ENCODE results near the gene TRAF7.

Gene TRAF7

GRCh38 chr16:2158262-2158638 lies 2.7 kb downstream of the TRAF7 start:
- Histone ChIP-seq H3K36me3 (ENCODE audit: control insufficient read depth in 2 of 2, insufficient read depth in 2 of 2, low read length in 2 of 2) (peaks cover 0 to under 1% of the 10 kb centered on the region in 2 donors), H3K9ac (ENCODE audit: low read length in 2 of 2) (peak overlapping the region; percentile 75 to 82), H3K4me3 (ENCODE audit: low read length in 2 of 2) (peak overlapping the region in 1 of 2 donors; percentile 70), H3K4me1 (ENCODE audit: control insufficient read depth, insufficient read depth, low read length) (peaks cover 75% of the 10 kb centered on the region), H3K27me3 (ENCODE audit: control insufficient read depth in 1 of 2, insufficient read depth in 2 of 2, low read length in 2 of 2) (no peaks in the 10 kb centered on the region), H3K9me3 (ENCODE audit: control insufficient read depth in 2 of 2, low read length in 2 of 2) (no peaks in the 10 kb centered on the region), H3K27ac (ENCODE audit: low read length) (peak overlapping the region; percentile 98)

- H3K9ac ChIP-seq (ENCODE audit: low read length in 2 of 2), result peak overlapping the region; percentile 82 to 86
- peaks cover 64% of the 10 kb centered on the region for H3K4me1 ChIP-seq (ENCODE audit: control insufficient read depth, insufficient read depth, low read length)
- peaks cover 0 to 4% of the 10 kb centered on the region in 2 donors for H3K36me3 ChIP-seq (ENCODE audit: control insufficient read depth in 2 of 2, insufficient read depth in 2 of 2, low read length in 2 of 2)
- H3K27me3 ChIP-seq (ENCODE audit: control insufficient read depth in 1 of 2, insufficient read depth in 2 of 2, low read length in 2 of 2), result no peaks in the 10 kb centered on the region
- no peaks in the 10 kb centered on the region for H3K9me3 ChIP-seq (ENCODE audit: control insufficient read depth in 2 of 2, low read length in 2 of 2)
- peak overlapping the region; percentile 98 for H3K27ac ChIP-seq (ENCODE audit: low read length)
- peak overlapping the region; percentile 40 to 70 for H3K4me3 ChIP-seq (ENCODE audit: low read length in 2 of 2)
These were observed 3.7 kb downstream of the TRAF7 start for GRCh38 chr16:2159175-2159838.

- Histone ChIP-seq H3K4me3 (ENCODE audit: low read length in 2 of 2) (peak overlapping the region in 1 of 2 donors; percentile 35), H3K4me1 (ENCODE audit: control insufficient read depth, insufficient read depth, low read length) (peaks cover 60% of the 10 kb centered on the region), H3K9ac (ENCODE audit: low read length in 2 of 2) (no peak overlapping the region), H3K27ac (ENCODE audit: low read length) (no peak overlapping the region), H3K36me3 (ENCODE audit: control insufficient read depth in 2 of 2, insufficient read depth in 2 of 2, low read length in 2 of 2) (peaks cover 4 to 5% of the 10 kb centered on the region in 2 donors), H3K9me3 (ENCODE audit: control insufficient read depth in 2 of 2, low read length in 2 of 2) (no peaks in the 10 kb centered on the region), H3K27me3 (ENCODE audit: control insufficient read depth in 1 of 2, insufficient read depth in 2 of 2, low read length in 2 of 2) (no peaks in the 10 kb centered on the region)
These were observed 5.5 kb downstream of the TRAF7 start for GRCh38 chr16:2160915-2161551.

- Histone ChIP-seq H3K27me3 (ENCODE audit: control insufficient read depth in 1 of 2, insufficient read depth in 2 of 2, low read length in 2 of 2) (no peaks in the 10 kb centered on the region), H3K9me3 (ENCODE audit: control insufficient read depth in 2 of 2, low read length in 2 of 2) (no peaks in the 10 kb centered on the region), H3K9ac (ENCODE audit: low read length in 2 of 2) (peak overlapping the region in 1 of 2 donors; percentile 29), H3K4me1 (ENCODE audit: control insufficient read depth, insufficient read depth, low read length) (peaks cover 52% of the 10 kb centered on the region), H3K27ac (ENCODE audit: low read length) (no peak overlapping the region), H3K36me3 (ENCODE audit: control insufficient read depth in 2 of 2, insufficient read depth in 2 of 2, low read length in 2 of 2) (peaks cover 7 to 9% of the 10 kb centered on the region in 2 donors), H3K4me3 (ENCODE audit: low read length in 2 of 2) (no peak overlapping the region)
These were observed 6.3 kb downstream of the TRAF7 start for GRCh38 chr16:2161911-2162310.

GRCh38 chr16:2162676-2163118 lies 7.1 kb downstream of the TRAF7 start:
- Histone ChIP-seq H3K4me1 (ENCODE audit: control insufficient read depth, insufficient read depth, low read length) (peaks cover 44% of the 10 kb centered on the region), H3K4me3 (ENCODE audit: low read length in 2 of 2) (no peak overlapping the region), H3K36me3 (ENCODE audit: control insufficient read depth in 2 of 2, insufficient read depth in 2 of 2, low read length in 2 of 2) (peaks cover 12 to 13% of the 10 kb centered on the region in 2 donors), H3K9ac (ENCODE audit: low read length in 2 of 2) (no peak overlapping the region), H3K27ac (ENCODE audit: low read length) (no peak overlapping the region), H3K9me3 (ENCODE audit: control insufficient read depth in 2 of 2, low read length in 2 of 2) (no peaks in the 10 kb centered on the region), H3K27me3 (ENCODE audit: control insufficient read depth in 1 of 2, insufficient read depth in 2 of 2, low read length in 2 of 2) (no peaks in the 10 kb centered on the region)

GRCh38 chr16:2163211-2163881 lies 7.8 kb downstream of the TRAF7 start:
- no peak overlapping the region for H3K27ac ChIP-seq (ENCODE audit: low read length)

GRCh38 chr16:2165861-2166260 lies 10.3 kb downstream of the TRAF7 start:
- Histone ChIP-seq H3K4me3 (ENCODE audit: low read length in 2 of 2) (no peak overlapping the region), H3K4me1 (ENCODE audit: control insufficient read depth, insufficient read depth, low read length) (peaks cover 14% of the 10 kb centered on the region), H3K27me3 (ENCODE audit: control insufficient read depth in 1 of 2, insufficient read depth in 2 of 2, low read length in 2 of 2) (no peaks in the 10 kb centered on the region), H3K9me3 (ENCODE audit: control insufficient read depth in 2 of 2, low read length in 2 of 2) (no peaks in the 10 kb centered on the region), H3K9ac (ENCODE audit: low read length in 2 of 2) (no peak overlapping the region), H3K27ac (ENCODE audit: low read length) (no peak overlapping the region), H3K36me3 (ENCODE audit: control insufficient read depth in 2 of 2, insufficient read depth in 2 of 2, low read length in 2 of 2) (peaks cover 20 to 24% of the 10 kb centered on the region in 2 donors)

More at GRCh38 chr16:2163211-2163881, 7.8 kb downstream of the TRAF7 start:
- Histone ChIP-seq H3K9me3 (ENCODE audit: control insufficient read depth in 2 of 2, low read length in 2 of 2) (no peaks in the 10 kb centered on the region), H3K4me1 (ENCODE audit: control insufficient read depth, insufficient read depth, low read length) (peaks cover 37% of the 10 kb centered on the region), H3K9ac (ENCODE audit: low read length in 2 of 2) (no peak overlapping the region), H3K36me3 (ENCODE audit: control insufficient read depth in 2 of 2, insufficient read depth in 2 of 2, low read length in 2 of 2) (peaks cover 18 to 19% of the 10 kb centered on the region in 2 donors), H3K4me3 (ENCODE audit: low read length in 2 of 2) (no peak overlapping the region), H3K27me3 (ENCODE audit: control insufficient read depth in 1 of 2, insufficient read depth in 2 of 2, low read length in 2 of 2) (no peaks in the 10 kb centered on the region)

GRCh38 chr16:2166263-2167067 lies 10.9 kb downstream of the TRAF7 start:
- Histone ChIP-seq H3K9me3 (ENCODE audit: control insufficient read depth in 2 of 2, low read length in 2 of 2) (no peaks in the 10 kb centered on the region), H3K27ac (ENCODE audit: low read length) (no peak overlapping the region), H3K4me1 (ENCODE audit: control insufficient read depth, insufficient read depth, low read length) (peaks cover 9% of the 10 kb centered on the region), H3K36me3 (ENCODE audit: control insufficient read depth in 2 of 2, insufficient read depth in 2 of 2, low read length in 2 of 2) (peaks cover 20 to 28% of the 10 kb centered on the region in 2 donors), H3K27me3 (ENCODE audit: control insufficient read depth in 1 of 2, insufficient read depth in 2 of 2, low read length in 2 of 2) (no peaks in the 10 kb centered on the region), H3K4me3 (ENCODE audit: low read length in 2 of 2) (no peak overlapping the region), H3K9ac (ENCODE audit: low read length in 2 of 2) (no peak overlapping the region)

GRCh38 chr16:2167068-2167638 lies 11.6 kb downstream of the TRAF7 start:
- Histone ChIP-seq H3K9ac (ENCODE audit: low read length in 2 of 2) (no peak overlapping the region), H3K4me1 (ENCODE audit: control insufficient read depth, insufficient read depth, low read length) (peaks cover 4% of the 10 kb centered on the region), H3K36me3 (ENCODE audit: control insufficient read depth in 2 of 2, insufficient read depth in 2 of 2, low read length in 2 of 2) (peaks cover 20 to 28% of the 10 kb centered on the region in 2 donors), H3K27me3 (ENCODE audit: control insufficient read depth in 1 of 2, insufficient read depth in 2 of 2, low read length in 2 of 2) (no peaks in the 10 kb centered on the region), H3K4me3 (ENCODE audit: low read length in 2 of 2) (no peak overlapping the region), H3K27ac (ENCODE audit: low read length) (no peak overlapping the region), H3K9me3 (ENCODE audit: control insufficient read depth in 2 of 2, low read length in 2 of 2) (no peaks in the 10 kb centered on the region)

- peak overlapping the region in 1 of 2 donors; percentile 44 for H3K4me3 ChIP-seq (ENCODE audit: low read length in 2 of 2)
- no peaks in the 10 kb centered on the region for H3K27me3 ChIP-seq (ENCODE audit: control insufficient read depth in 1 of 2, insufficient read depth in 2 of 2, low read length in 2 of 2)
These were observed 14.5 kb downstream of the TRAF7 start for GRCh38 chr16:2170080-2170479.

More at GRCh38 chr16:2170080-2170479, 14.5 kb downstream of the TRAF7 start:
- Histone ChIP-seq H3K9me3 (ENCODE audit: control insufficient read depth in 2 of 2, low read length in 2 of 2) (no peaks in the 10 kb centered on the region), H3K36me3 (ENCODE audit: control insufficient read depth in 2 of 2, insufficient read depth in 2 of 2, low read length in 2 of 2) (peaks cover 31 to 45% of the 10 kb centered on the region in 2 donors), H3K9ac (ENCODE audit: low read length in 2 of 2) (no peak overlapping the region), H3K27ac (ENCODE audit: low read length) (peak overlapping the region; percentile 18), H3K4me1 (ENCODE audit: control insufficient read depth, insufficient read depth, low read length) (no peaks in the 10 kb centered on the region)
